Progenitor cell of endocrine pancreas (in vitro differentiated cells): Measurements from ENCODE around the gene HCFC1. TPM values are rescaled to one million over a fixed set of nuclear protein-coding genes. Genes with fewer than 3 reads are reported as not detected.

ENCODE experiments used
- DNase-seq: peaks from one replicate; pipeline ENCODE4 v3.0.0; 2021; ENCODE audit warnings: low spot score; ENCODE audit not compliant: unreplicated experiment
- H3K27ac Mint-ChIP-seq: 2 replicates; pipeline ENCODE4 v1.8.0; 2021; ENCODE audit warnings: mild to moderate bottlenecking, moderate library complexity, mixed read lengths
- H3K27me3 Mint-ChIP-seq: 2 replicates; pipeline ENCODE4 v1.8.0; 2021; ENCODE audit warnings: mixed read lengths
- H3K36me3 Mint-ChIP-seq: 2 replicates; pipeline ENCODE4 v1.8.0; 2022; ENCODE audit warnings: mixed read lengths; ENCODE audit not compliant: insufficient read depth
- H3K4me1 Mint-ChIP-seq: 2 replicates; pipeline ENCODE4 v1.8.0; 2021; ENCODE audit warnings: low read depth, mixed read lengths
- H3K4me3 Mint-ChIP-seq: 2 replicates; pipeline ENCODE4 v1.8.0; 2021; ENCODE audit warnings: low read depth, mild to moderate bottlenecking, moderate library complexity, mixed read lengths
- H3K9me3 Mint-ChIP-seq: 2 replicates; pipeline ENCODE4 v1.8.0; 2021; ENCODE audit warnings: low read depth, mixed read lengths
- total RNA-seq: library from RNA; stranded (reverse); gene quantifications from 2 replicates; pipeline ENCODE4 v1.2.1, GENCODE V29; 2021
- TF ChIP-seq, protein P1 (sequence below): fragments of 200-600 bp; sonication (generic); IDR thresholded peaks from one replicate; pipeline ENCODE4 v1.5.0; 2021; ENCODE audit warnings: antibody characterized with exemption, mild to moderate bottlenecking; ENCODE audit not compliant: unreplicated experiment

The HCFC1 gene
- total RNA-seq, 1 donor from 2014 or later, result 121 TPM

DNA sequence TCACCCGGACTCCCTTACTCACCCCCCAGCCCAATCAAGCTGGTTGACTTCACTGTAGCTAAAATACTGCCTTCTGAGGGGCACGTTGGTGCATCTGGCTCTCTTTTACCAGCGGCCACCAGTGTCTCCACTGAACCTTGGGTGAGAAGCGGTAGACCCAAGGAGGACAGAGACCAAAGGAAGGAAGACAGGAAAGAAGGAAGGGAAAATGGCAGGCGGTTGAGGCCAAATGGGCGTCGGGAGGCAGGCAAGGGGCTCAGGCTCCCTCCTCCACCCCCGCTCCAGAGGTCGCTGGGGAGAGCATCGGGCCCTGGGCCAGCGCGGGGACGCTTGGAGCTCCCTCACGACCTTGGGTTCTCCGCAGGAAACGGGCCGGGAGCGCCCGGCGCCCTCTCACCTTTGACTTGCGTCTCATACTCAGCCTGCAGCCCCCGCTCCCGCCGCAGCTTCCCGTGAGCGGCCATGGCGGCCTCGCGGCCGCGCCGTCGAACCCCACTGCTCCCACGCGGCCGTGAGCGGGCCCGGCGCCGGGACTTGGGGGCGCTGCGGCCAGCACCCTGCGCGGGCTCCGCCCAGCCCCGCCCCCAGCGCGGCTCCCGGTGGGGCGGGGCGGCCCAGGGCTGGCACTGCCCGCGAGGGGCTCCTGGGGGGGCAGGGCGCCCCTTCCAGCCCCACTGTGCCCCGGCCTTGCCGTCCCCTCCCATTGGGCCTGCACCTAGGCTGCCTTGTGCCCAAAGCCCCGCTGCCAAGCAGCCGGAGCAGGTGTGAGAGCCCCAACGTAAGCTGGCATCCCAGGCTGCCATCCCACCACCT, 45.7 kb downstream of the HCFC1 start, which contains the start of gene ARHGAP4:
TSS of gene ARHGAP4 (minus strand) at position 526 of the 813 bp plus-strand sequence. CDS start at position 464, 62 bp downstream.
- Mint-ChIP-seq H3K27ac (peak within 1 kb of the TSS; percentile 93), H3K4me1 (peaks cover 6% of the 10 kb centered on the region), H3K9me3 (peaks cover 3% of the 10 kb centered on the region), H3K4me3 (peak within 1 kb of the TSS; percentile 78), H3K36me3 (no peaks in the 10 kb centered on the region), H3K27me3 (no peaks in the 10 kb centered on the region)
- DNase-seq, result no peak
- TF ChIP-seq, protein P1, sequence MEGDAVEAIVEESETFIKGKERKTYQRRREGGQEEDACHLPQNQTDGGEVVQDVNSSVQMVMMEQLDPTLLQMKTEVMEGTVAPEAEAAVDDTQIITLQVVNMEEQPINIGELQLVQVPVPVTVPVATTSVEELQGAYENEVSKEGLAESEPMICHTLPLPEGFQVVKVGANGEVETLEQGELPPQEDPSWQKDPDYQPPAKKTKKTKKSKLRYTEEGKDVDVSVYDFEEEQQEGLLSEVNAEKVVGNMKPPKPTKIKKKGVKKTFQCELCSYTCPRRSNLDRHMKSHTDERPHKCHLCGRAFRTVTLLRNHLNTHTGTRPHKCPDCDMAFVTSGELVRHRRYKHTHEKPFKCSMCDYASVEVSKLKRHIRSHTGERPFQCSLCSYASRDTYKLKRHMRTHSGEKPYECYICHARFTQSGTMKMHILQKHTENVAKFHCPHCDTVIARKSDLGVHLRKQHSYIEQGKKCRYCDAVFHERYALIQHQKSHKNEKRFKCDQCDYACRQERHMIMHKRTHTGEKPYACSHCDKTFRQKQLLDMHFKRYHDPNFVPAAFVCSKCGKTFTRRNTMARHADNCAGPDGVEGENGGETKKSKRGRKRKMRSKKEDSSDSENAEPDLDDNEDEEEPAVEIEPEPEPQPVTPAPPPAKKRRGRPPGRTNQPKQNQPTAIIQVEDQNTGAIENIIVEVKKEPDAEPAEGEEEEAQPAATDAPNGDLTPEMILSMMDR, result no peak

DNA sequence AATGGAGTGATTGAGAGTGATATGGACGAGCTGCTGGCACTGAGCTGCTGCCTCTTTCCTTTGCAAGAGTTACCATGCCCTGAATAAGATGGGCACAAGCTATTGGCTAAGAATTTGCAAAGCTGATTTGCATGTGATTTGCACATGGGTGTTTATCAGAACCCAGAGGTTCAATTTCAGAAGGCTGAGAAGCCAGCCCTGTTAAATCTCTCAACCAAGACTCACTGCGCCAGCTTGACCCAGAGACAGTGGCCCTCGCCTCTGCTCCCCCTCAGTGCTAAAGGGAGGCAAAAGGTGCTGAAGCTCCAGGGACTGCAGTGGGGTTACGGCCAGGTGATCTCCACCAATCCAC, 46.3 kb downstream of the HCFC1 start:
- no peak for DNase-seq
- H3K27ac Mint-ChIP-seq, result no peak overlapping the region
- no peaks in the 10 kb centered on the region for H3K27me3 Mint-ChIP-seq
- peak overlapping the region; percentile 54 for H3K4me3 Mint-ChIP-seq
- TF ChIP-seq, protein P1, result no peak
- H3K36me3 Mint-ChIP-seq, result no peaks in the 10 kb centered on the region
- peaks cover 3% of the 10 kb centered on the region for H3K9me3 Mint-ChIP-seq
- H3K4me1 Mint-ChIP-seq, result peaks cover 6% of the 10 kb centered on the region

DNA sequence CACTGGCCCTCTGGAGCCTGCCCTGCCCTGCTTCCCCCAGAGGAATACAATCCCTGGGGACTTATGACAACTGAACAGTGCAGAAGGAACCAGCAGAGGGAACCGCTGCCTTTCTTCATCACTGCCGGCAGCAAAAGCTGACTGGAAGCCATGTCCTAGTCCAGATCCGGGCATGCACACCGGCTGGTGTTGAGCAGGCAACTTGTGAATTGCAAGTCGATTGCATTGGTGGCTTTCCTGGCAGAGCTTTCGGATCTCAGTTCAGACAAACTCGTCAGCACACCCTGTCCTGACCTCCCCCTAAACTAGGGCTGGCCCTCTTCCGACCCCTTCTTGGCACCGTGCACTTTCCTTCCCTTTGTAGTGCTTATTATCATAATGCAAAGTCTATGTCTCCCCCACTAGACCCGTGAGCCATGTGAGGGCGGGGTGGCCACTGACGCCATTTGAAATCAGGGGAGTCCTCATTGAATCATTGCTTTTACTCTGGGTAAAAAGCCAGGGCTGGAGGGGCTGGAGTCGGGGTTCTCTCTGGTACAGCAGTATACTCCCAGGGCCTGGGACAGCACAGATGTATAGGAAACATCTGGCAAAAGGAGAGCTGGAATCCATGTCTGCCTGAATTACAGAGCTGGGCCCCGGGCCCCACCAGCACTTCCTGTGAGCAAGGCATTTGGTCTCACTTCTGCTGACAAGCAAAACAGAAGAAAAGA, 47.3 kb downstream of the HCFC1 start:
- TF ChIP-seq, protein P1, result peak; percentile 22
- no peak overlapping the region for H3K27ac Mint-ChIP-seq
- peaks cover 6% of the 10 kb centered on the region for H3K4me1 Mint-ChIP-seq
- no peak for DNase-seq
- H3K9me3 Mint-ChIP-seq, result peaks cover 3% of the 10 kb centered on the region
- H3K4me3 Mint-ChIP-seq, result no peak overlapping the region
- no peaks in the 10 kb centered on the region for H3K36me3 Mint-ChIP-seq
- no peaks in the 10 kb centered on the region for H3K27me3 Mint-ChIP-seq

DNA sequence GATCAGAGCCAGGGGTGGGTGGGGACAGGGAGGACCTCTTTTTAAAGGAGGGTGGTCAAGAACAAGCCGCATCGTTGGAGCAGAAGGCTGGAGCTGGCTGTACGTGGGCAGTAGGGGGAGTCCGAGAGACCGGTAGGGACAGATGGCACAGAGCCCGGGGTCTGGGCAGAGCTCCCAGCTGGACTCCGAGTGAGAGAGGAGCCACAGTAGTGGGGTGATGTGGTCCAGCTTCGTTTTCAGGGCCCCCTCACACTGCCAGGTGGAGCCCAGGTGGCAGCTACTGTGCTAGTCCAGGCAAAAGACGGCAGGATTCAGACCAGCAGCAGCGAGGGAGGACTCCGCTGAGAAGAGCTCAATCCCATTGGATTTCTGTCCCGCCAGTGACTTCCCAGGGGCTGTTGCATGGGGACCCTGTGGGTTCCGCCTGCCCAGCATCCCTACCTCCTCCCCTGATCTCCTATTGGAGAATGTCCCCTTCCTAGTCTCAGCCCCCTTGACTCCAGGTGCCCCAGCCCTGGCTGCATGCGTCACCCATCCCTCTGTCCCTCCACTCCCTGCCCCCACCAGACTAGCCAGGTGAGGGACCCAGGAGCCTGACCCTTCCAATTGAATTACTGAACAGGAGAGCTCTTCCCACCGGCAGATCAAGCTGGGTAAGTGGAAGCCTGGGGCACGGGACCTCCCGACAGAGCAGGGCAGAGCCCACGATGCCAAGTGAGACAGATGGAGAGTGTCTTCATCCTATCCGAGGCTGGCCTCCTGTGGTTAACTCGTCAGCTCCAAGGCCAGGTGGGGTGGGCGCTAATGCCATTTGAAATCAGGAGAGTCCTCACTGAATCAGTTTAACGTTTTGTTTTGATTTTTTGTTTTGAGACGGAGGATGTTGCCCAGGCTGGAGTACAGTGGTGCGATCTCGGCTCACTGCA, 48.4 kb downstream of the HCFC1 start:
- Mint-ChIP-seq H3K27ac (no peak overlapping the region), H3K9me3 (no peaks in the 10 kb centered on the region), H3K4me3 (no peak overlapping the region)

More for the DNA sequence above, 48.4 kb downstream of the HCFC1 start:
- no peaks in the 10 kb centered on the region for H3K27me3 Mint-ChIP-seq
- TF ChIP-seq, protein P1, result peak; percentile 33
- H3K4me1 Mint-ChIP-seq, result peaks cover 2% of the 10 kb centered on the region
- no peak for DNase-seq
- no peaks in the 10 kb centered on the region for H3K36me3 Mint-ChIP-seq
